SK-N-SH (cell line): ENCODE results near the gene TRIM54. TPM values are rescaled to one million over a fixed set of nuclear protein-coding genes. Genes with fewer than 3 reads are reported as not detected.

ENCODE experiments used
- CTCF ChIA-PET: fragments of 300-600, 350-600 bp; formaldehyde crosslinking; extraction: SDS; loops from one replicate; lab custom pipeline; 2021; lab: Yijun Ruan, JAX
- POLR2A ChIA-PET: fragments of 350-600 bp; sonication (Branson Sonifier 250); formaldehyde crosslinking; extraction: SDS; loops from one replicate; lab custom pipeline; 2020; ENCODE audit warnings: antibody characterized with exemption, inconsistent platforms; lab: Yijun Ruan, JAX
- DNase-seq: peaks from one replicate; pipeline ENCODE4 v3.0.0; 2012
- H2AFZ ChIP-seq: fragments of 200-600 bp; sonication (generic); 2 replicates; pipeline ENCODE4 v1.8.1; 2016; ENCODE audit warnings: antibody characterized with exemption, mild to moderate bottlenecking, low read depth
- H3F3A ChIP-seq: fragments of 200-600 bp; sonication (generic); replicated peaks from 2 replicates; pipeline ENCODE3; 2016; ENCODE audit warnings: antibody characterized with exemption, mild to moderate bottlenecking; ENCODE audit not compliant: insufficient read depth
- H3K27ac ChIP-seq, 2 experiments: fragments of 200-500 bp in 1 of 2; fragments of 200-600 bp in 1 of 2; sonication (Bioruptor generic) in 1 of 2; sonication (generic), shearing (Covaris generic) in 1 of 2; 2 replicates each; pipeline versions ENCODE4 v1.5.1 to v1.6.1; 2014 to 2016; ENCODE audit warnings: low read depth in 2 of 2, inconsistent platforms in 1 of 2, low read length in 1 of 2, mild to moderate bottlenecking in 1 of 2, mixed read lengths in 1 of 2
- H3K27me3 ChIP-seq: fragments of 200-600 bp; sonication (generic), shearing (Covaris generic); 2 replicates; pipeline ENCODE4 v1.6.1; 2016; ENCODE audit warnings: mixed run types; ENCODE audit not compliant: insufficient read depth
- H3K36me3 ChIP-seq, 2 experiments: fragments of 200-500 bp in 1 of 2; fragments of 200-600 bp in 1 of 2; sonication (Bioruptor generic) in 1 of 2; sonication (generic) in 1 of 2; replicated peaks in 1 of 2; 2 replicates each; pipeline versions ENCODE3 to v1.5.1; 2014 to 2016; ENCODE audit warnings: low read length in 1 of 2, mild to moderate bottlenecking in 1 of 2; ENCODE audit not compliant: insufficient read depth in 2 of 2, control insufficient read depth in 1 of 2
- H3K4me1 ChIP-seq, 2 experiments: fragments of 200-500 bp in 1 of 2; fragments of 200-600 bp in 1 of 2; sonication (Bioruptor generic) in 1 of 2; sonication (generic), shearing (Covaris generic) in 1 of 2; 2 replicates each; pipeline versions ENCODE4 v1.5.1 to v1.6.1; 2014 to 2016; ENCODE audit warnings: low read depth in 1 of 2, low read length in 1 of 2, mixed run types in 1 of 2; ENCODE audit not compliant: insufficient read depth in 2 of 2, control insufficient read depth in 1 of 2
- H3K4me2 ChIP-seq: fragments of 200-600 bp; sonication (generic), shearing (Covaris generic); 2 replicates; pipeline ENCODE4 v1.6.1; 2017; ENCODE audit warnings: mixed run types
- H3K4me3 ChIP-seq, 2 experiments: fragments of 200-500 bp in 1 of 2; fragments of 200-600 bp in 1 of 2; sonication (Bioruptor generic) in 1 of 2; sonication (generic), shearing (Covaris generic) in 1 of 2; 2 replicates each; pipeline versions ENCODE4 v1.5.1 to v1.8.1; 2014 to 2016; ENCODE audit warnings: low read depth in 2 of 2, inconsistent platforms in 1 of 2, low read length in 1 of 2, mild to moderate bottlenecking in 1 of 2, mixed read lengths in 1 of 2, moderate library complexity in 1 of 2
- H3K79me2 ChIP-seq: fragments of 200-600 bp; sonication (generic); 2 replicates; pipeline ENCODE4 v1.8.1; 2017; ENCODE audit warnings: mild to moderate bottlenecking; ENCODE audit not compliant: insufficient read depth
- H3K9ac ChIP-seq: fragments of 200-600 bp; sonication (generic); 2 replicates; pipeline ENCODE4 v1.6.1; 2017; ENCODE audit warnings: mixed run types
- H3K9me2 ChIP-seq: fragments of 200-600 bp; sonication (generic); 2 replicates; pipeline ENCODE4 v1.6.1; 2017; ENCODE audit warnings: mixed run types
- H3K9me3 ChIP-seq: fragments of 200-600 bp; sonication (generic); 2 replicates; pipeline ENCODE4 v1.6.1; 2017; ENCODE audit warnings: mixed run types, mild to moderate bottlenecking, moderate library complexity
- H4K20me1 ChIP-seq: fragments of 200-600 bp; sonication (generic); 2 replicates; pipeline ENCODE4 v1.6.1; 2017; ENCODE audit warnings: mild to moderate bottlenecking, mixed run types; ENCODE audit not compliant: insufficient read depth
- ELF1 ChIP-seq: IDR thresholded peaks from 2 replicates; pipeline ENCODE4 v1.4.0; 2012
- EP300 ChIP-seq, 2 experiments: IDR thresholded peaks; 2 replicates each; pipeline versions ENCODE4 v1.4.0 to v1.6.1; 2012; ENCODE audit warnings: borderline replicate concordance in 1 of 2, low read depth in 1 of 2, low read length in 1 of 2
- EZH2phosphoT487 ChIP-seq: fragments of 200-600 bp; sonication (generic); IDR thresholded peaks from 2 replicates; pipeline ENCODE4 v1.6.1; 2017; ENCODE audit warnings: low read depth, mixed run types, mild to moderate bottlenecking, antibody characterized with exemption, moderate library complexity, borderline replicate concordance
- FOXJ3 ChIP-seq: sonication (generic); formaldehyde crosslinking; IDR thresholded peaks from 2 replicates; pipeline ENCODE4 v1.5.1; 2020; ENCODE audit warnings: mild to moderate bottlenecking, missing genetic modification reagents
- FOXM1 ChIP-seq: IDR thresholded peaks from 2 replicates; pipeline ENCODE4 v1.4.0; 2012; ENCODE audit warnings: low read depth, mild to moderate bottlenecking
- GABPA ChIP-seq: IDR thresholded peaks from 2 replicates; pipeline ENCODE4 v1.4.0; 2012; ENCODE audit warnings: low read depth, mild to moderate bottlenecking
- MEF2A ChIP-seq: IDR thresholded peaks from 2 replicates; pipeline ENCODE4 v1.4.0; 2012; ENCODE audit warnings: low read depth, borderline replicate concordance
- MXI1 ChIP-seq: IDR thresholded peaks from 2 replicates; pipeline ENCODE4 v1.6.1; 2012; ENCODE audit warnings: mild to moderate bottlenecking, low read depth, low read length, improper control_type of control experiment
- NFIC ChIP-seq: IDR thresholded peaks from 2 replicates; pipeline ENCODE4 v1.4.0; 2012; ENCODE audit warnings: borderline replicate concordance
- NRF1 ChIP-seq: IDR thresholded peaks from 2 replicates; pipeline ENCODE4 v1.6.1; 2012; ENCODE audit warnings: low read depth, mild to moderate bottlenecking, low read length
- POLR2AphosphoS5 ChIP-seq: IDR thresholded peaks from 2 replicates; pipeline ENCODE4 v1.6.1; 2012; ENCODE audit warnings: low read depth, low read length
- RCOR1 ChIP-seq: fragments of 150-350 bp; IDR thresholded peaks from 2 replicates; pipeline ENCODE4 v1.6.1; 2017; ENCODE audit warnings: antibody characterized with exemption, low read length
- RFX5 ChIP-seq: IDR thresholded peaks from 2 replicates; pipeline ENCODE4 v1.6.1; 2012; ENCODE audit warnings: mild to moderate bottlenecking, improper control_type of control experiment, low read length
- SIN3A ChIP-seq: IDR thresholded peaks from 2 replicates; pipeline ENCODE4 v1.6.1; 2012; ENCODE audit warnings: low read depth, mild to moderate bottlenecking, low read length, moderate library complexity, borderline replicate concordance
- SMC3 ChIP-seq: IDR thresholded peaks from 2 replicates; pipeline ENCODE4 v1.6.1; 2012; ENCODE audit warnings: low read depth, low read length, improper control_type of control experiment
- TAF1 ChIP-seq: IDR thresholded peaks from 2 replicates; pipeline ENCODE4 v1.6.1; 2012; ENCODE audit warnings: low read depth, mild to moderate bottlenecking, low read length, moderate library complexity, borderline replicate concordance
- TCF12 ChIP-seq: IDR thresholded peaks from 2 replicates; pipeline ENCODE4 v1.4.0; 2012
- TEAD4 ChIP-seq: IDR thresholded peaks from 2 replicates; pipeline ENCODE4 v1.4.0; 2012; ENCODE audit warnings: mild to moderate bottlenecking, borderline replicate concordance; ENCODE audit not compliant: insufficient read depth
- USF1 ChIP-seq: IDR thresholded peaks from 2 replicates; pipeline ENCODE4 v1.4.0; 2012; ENCODE audit warnings: low read depth, borderline replicate concordance
- WGBS: methylation state at CpG from one replicate; pipeline ENCODE4 v1.1.6; 2017; ENCODE audit warnings: low lambda C conversion rate; 5-methylcytosine and 5-hydroxymethylcytosine counted together
- polyA plus RNA-seq, 3 experiments: library from polyadenylated mRNA; depleted of rRNA; stranded (reverse); fragments of >200 nt; gene quantifications; 2 replicates each; pipeline ENCODE4 v1.2.3, GENCODE V29; 2012
- TF ChIP-seq, protein P1 (sequence below): fragments of 150-350 bp; IDR thresholded peaks from 2 replicates; pipeline ENCODE4 v1.6.1; 2016; ENCODE audit warnings: mild to moderate bottlenecking, low read depth, low read length
- TF ChIP-seq, protein P2 (sequence below): IDR thresholded peaks from 2 replicates; pipeline ENCODE4; 2012

TRIM54 gene
- polyA plus RNA-seq, 1 of the 3 experiments (the other 2 are of a cell fraction) = 0.28 TPM

DNA sequence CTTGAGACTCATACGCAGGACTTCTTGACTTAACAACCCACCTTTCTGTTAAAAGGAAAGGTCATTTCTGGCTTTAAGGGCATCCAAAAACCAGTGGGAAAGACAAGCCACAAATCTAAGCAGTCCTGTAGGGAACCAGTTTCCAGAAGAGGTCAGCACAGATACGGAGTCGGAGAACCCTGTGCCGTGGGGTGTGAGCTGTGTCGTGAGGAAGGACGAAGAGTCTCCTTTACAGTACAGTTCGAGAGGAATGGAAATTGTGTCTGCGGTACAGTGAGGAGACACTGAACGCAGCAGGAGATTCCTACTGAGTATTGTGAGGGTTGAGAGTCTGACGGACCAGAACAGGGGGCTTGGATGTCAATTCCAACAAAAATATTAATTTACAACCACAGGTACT is 37.1 kb upstream of the TRIM54 start (continued):
- no peak for TF ChIP-seq RCOR1
- TF ChIP-seq TAF1 = no peak
- TF ChIP-seq, protein P1, sequence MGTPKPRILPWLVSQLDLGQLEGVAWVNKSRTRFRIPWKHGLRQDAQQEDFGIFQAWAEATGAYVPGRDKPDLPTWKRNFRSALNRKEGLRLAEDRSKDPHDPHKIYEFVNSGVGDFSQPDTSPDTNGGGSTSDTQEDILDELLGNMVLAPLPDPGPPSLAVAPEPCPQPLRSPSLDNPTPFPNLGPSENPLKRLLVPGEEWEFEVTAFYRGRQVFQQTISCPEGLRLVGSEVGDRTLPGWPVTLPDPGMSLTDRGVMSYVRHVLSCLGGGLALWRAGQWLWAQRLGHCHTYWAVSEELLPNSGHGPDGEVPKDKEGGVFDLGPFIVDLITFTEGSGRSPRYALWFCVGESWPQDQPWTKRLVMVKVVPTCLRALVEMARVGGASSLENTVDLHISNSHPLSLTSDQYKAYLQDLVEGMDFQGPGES = no peak
- TF ChIP-seq GABPA = no peak
- TF ChIP-seq NFIC = no peak
- TF ChIP-seq FOXJ3 = no peak
- TF ChIP-seq EP300 (IDR thresholded peaks at IDR 0.05; ENCODE audit: borderline replicate concordance in 1 of 2, low read depth in 1 of 2, low read length in 1 of 2) = no peak

DNA sequence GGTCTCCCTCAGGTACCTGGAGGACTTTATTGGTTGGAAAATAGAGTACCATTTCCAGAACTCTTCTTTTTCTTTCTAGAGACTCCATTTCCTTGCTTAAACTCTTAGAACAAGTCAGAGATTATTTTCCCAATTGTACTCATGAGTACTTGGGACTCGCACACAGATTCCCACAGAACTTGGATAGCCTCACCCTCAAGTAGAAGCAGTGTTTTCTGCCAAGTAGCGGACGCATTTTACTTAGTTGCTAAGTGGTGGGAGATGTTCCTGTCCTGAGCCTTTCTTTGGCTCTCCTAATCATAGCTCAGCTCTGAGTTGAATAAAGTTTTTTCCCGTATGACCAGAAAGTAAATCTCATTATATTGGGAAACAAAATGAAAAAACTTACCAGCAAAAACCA is 36.6 kb upstream of the TRIM54 start:
- H4K20me1 ChIP-seq = no peaks in the 10 kb centered on the region; the same call in 1 of the 2 replicates
- H3F3A ChIP-seq = peaks cover 5% of the 10 kb centered on the region
- 91% methylated on average over 4 of the region's 4 CpGs for WGBS
- ChIA-PET POLR2A (no interaction called here), CTCF (interaction anchor here (1.1 to 1.2 kb wide), 2 partner anchors 10 to 35 kb away, joined by 4 read pairs; no protein-coding TSS in a partner anchor)
- H3K9me2 ChIP-seq = no peaks in the 10 kb centered on the region
- no peaks in the 10 kb centered on the region for H3K79me2 ChIP-seq
- peaks cover 0 to 8% of the 10 kb centered on the region in 2 experiments; a peak in 2 of 4 replicates for H3K4me1 ChIP-seq
- no peak overlapping the region for H2AFZ ChIP-seq
- H3K9me3 ChIP-seq = no peaks in the 10 kb centered on the region
- H3K4me3 ChIP-seq = no peak overlapping the region
- no peak overlapping the region for H3K4me2 ChIP-seq
- no peak overlapping the region for H3K27ac ChIP-seq
- DNase-seq = no peak
- no peak overlapping the region for H3K9ac ChIP-seq
- H3K36me3 ChIP-seq = peaks cover 22 to 38% of the 10 kb centered on the region in 2 experiments
- H3K27me3 ChIP-seq = no peaks in the 10 kb centered on the region
- no peak for TF ChIP-seq FOXJ3
- TF ChIP-seq FOXM1 = no peak
- TF ChIP-seq EZH2phosphoT487 = no peak
- TF ChIP-seq MEF2A = no peak
- TF ChIP-seq TEAD4 = no peak
- TF ChIP-seq, protein P1 = no peak
- TF ChIP-seq TCF12 = no peak
- no peak for TF ChIP-seq RFX5
- TF ChIP-seq POLR2AphosphoS5 = no peak
- no peak for TF ChIP-seq SMC3
- no peak for TF ChIP-seq USF1
- TF ChIP-seq MXI1 = no peak
- no peak for TF ChIP-seq ELF1
- TF ChIP-seq RCOR1 = no peak
- TF ChIP-seq TAF1 = no peak
- TF ChIP-seq NRF1 = no peak
- TF ChIP-seq SIN3A = no peak
- TF ChIP-seq, protein P2, sequence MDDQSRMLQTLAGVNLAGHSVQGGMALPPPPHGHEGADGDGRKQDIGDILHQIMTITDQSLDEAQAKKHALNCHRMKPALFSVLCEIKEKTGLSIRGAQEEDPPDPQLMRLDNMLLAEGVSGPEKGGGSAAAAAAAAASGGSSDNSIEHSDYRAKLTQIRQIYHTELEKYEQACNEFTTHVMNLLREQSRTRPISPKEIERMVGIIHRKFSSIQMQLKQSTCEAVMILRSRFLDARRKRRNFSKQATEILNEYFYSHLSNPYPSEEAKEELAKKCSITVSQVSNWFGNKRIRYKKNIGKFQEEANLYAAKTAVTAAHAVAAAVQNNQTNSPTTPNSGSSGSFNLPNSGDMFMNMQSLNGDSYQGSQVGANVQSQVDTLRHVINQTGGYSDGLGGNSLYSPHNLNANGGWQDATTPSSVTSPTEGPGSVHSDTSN = no peak
